WTC11 (cell line): ENCODE measurements around the gene PLEKHA6.

ENCODE experiments used
- CREB1 ChIP-seq: sonication (generic); formaldehyde crosslinking; IDR thresholded peaks from 2 replicates; pipeline ENCODE4 v1.8.0; 2023; ENCODE audit warnings: mild to moderate bottlenecking, missing genetic modification reagents
- CTCF ChIP-seq: fragments of 200-600 bp; IDR thresholded peaks from 2 replicates; pipeline ENCODE4 v1.8.0; 2022; ENCODE audit warnings: antibody characterized with exemption
- ESRRA ChIP-seq: sonication (generic); formaldehyde crosslinking; IDR thresholded peaks from 2 replicates; pipeline ENCODE4 v1.8.1; 2022; ENCODE audit warnings: mild to moderate bottlenecking, missing genetic modification reagents, borderline replicate concordance
- MAX ChIP-seq: sonication (generic); formaldehyde crosslinking; IDR thresholded peaks from 2 replicates; pipeline ENCODE4 v1.8.0; 2022; ENCODE audit warnings: mild to moderate bottlenecking, missing genetic modification reagents
- NFE2L1 ChIP-seq: sonication (generic); formaldehyde crosslinking; IDR thresholded peaks from 2 replicates; pipeline ENCODE4 v1.8.1; 2023; ENCODE audit warnings: missing genetic modification reagents
- NFYB ChIP-seq: sonication (generic); formaldehyde crosslinking; conservative IDR thresholded peaks from 2 replicates; pipeline ENCODE4 v1.8.0; 2022; ENCODE audit warnings: low read depth, missing genetic modification reagents
- NR3C1 ChIP-seq: sonication (generic); formaldehyde crosslinking; conservative IDR thresholded peaks from 2 replicates; pipeline ENCODE4 v1.8.1; 2023; ENCODE audit warnings: low read depth, mild to moderate bottlenecking, missing genetic modification reagents
- SP1 ChIP-seq: sonication (generic); formaldehyde crosslinking; conservative IDR thresholded peaks from 2 replicates; pipeline ENCODE4 v1.8.1; 2022; ENCODE audit warnings: missing genetic modification reagents
- STAT6 ChIP-seq: sonication (generic); formaldehyde crosslinking; conservative IDR thresholded peaks from 2 replicates; pipeline ENCODE4 v1.8.1; 2023; ENCODE audit warnings: mild to moderate bottlenecking, low read depth, missing genetic modification reagents, moderate library complexity
- TP53 ChIP-seq: sonication (generic); formaldehyde crosslinking; IDR thresholded peaks from 2 replicates; pipeline ENCODE4 v1.8.1; 2023; ENCODE audit warnings: mild to moderate bottlenecking, missing genetic modification reagents
- ZNF138 ChIP-seq: sonication (generic); formaldehyde crosslinking; conservative IDR thresholded peaks from 2 replicates; pipeline ENCODE4 v1.8.1; 2022; ENCODE audit warnings: mild to moderate bottlenecking, moderate library complexity, missing genetic modification reagents
- ZNF232 ChIP-seq: sonication (generic); formaldehyde crosslinking; IDR thresholded peaks from 2 replicates; pipeline ENCODE4 v1.8.0; 2022; ENCODE audit warnings: mild to moderate bottlenecking, missing genetic modification reagents

DNA sequence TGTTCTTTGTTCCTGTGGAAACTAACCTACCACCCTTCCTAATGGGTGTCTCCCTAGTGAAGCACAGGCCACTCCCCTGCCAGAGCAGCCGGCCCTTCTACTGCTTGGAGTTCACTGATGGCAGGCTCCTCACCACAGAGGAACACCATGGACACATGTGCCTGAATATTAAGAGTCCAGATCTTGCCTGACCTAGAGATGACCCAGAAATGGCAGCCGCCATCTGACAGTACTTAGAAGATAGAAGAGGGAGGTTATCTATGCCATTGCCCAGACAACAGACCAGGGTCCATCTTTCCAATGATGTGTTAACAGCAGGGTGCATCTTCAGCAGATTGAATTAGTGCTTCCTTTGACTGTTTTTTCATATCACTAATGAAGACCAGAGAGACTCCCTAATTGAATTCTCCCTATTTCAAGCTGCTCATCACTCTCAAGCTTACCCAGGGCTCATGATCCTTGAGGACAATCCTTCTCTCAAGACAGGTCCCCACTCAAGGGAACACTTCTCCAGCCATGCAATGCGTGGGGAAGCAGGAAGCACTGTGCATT lies 59.8 kb downstream of the PLEKHA6 start:
- no peak for TF ChIP-seq CREB1
- no peak for TF ChIP-seq ZNF138 (CRISPR knock-in tag)
- TF ChIP-seq CTCF: no peak
- no peak for TF ChIP-seq NR3C1
- TF ChIP-seq MAX: no peak
- TF ChIP-seq NFE2L1 (CRISPR knock-in tag): no peak
- no peak for TF ChIP-seq TP53 (CRISPR knock-in tag)
- no peak for TF ChIP-seq ESRRA (CRISPR knock-in tag)
- TF ChIP-seq NFYB (CRISPR knock-in tag): no peak
- TF ChIP-seq STAT6 (CRISPR knock-in tag): no peak
- no peak for TF ChIP-seq ZNF232 (CRISPR knock-in tag)
- no peak for TF ChIP-seq SP1 (CRISPR knock-in tag)
